RWPE1 (cell line): ENCODE data around the gene PKLR.
A peak's percentile ranks its signal among the peaks of the same experiment; 100 is the strongest.

Source experiments
- CTCF ChIA-PET: fragments of 350-600 bp; sonication (Branson Sonifier 250); formaldehyde crosslinking; extraction: SDS; loops from one replicate; lab custom pipeline; 2021; lab: Yijun Ruan, JAX
- POLR2A ChIA-PET: fragments of 400-600 bp; formaldehyde crosslinking; extraction: SDS; loops from one replicate; lab custom pipeline; 2020; ENCODE audit warnings: antibody characterized with exemption; ENCODE audit not compliant: low non-redundant PET; lab: Yijun Ruan, JAX
- DNase-seq: peaks from one replicate; pipeline ENCODE4 v3.0.0; 2012; ENCODE audit warnings: low spot score
- H3K27ac ChIP-seq: fragments of 450-650 bp; 2 replicates; pipeline ENCODE4 v1.5.1; 2017
- TF ChIP-seq, protein P1 (sequence below): fragments of 450-650 bp; conservative IDR thresholded peaks from 2 replicates; pipeline ENCODE4 v1.5.1; 2017; ENCODE audit warnings: low read depth, mild to moderate bottlenecking

PKLR gene

DNA sequence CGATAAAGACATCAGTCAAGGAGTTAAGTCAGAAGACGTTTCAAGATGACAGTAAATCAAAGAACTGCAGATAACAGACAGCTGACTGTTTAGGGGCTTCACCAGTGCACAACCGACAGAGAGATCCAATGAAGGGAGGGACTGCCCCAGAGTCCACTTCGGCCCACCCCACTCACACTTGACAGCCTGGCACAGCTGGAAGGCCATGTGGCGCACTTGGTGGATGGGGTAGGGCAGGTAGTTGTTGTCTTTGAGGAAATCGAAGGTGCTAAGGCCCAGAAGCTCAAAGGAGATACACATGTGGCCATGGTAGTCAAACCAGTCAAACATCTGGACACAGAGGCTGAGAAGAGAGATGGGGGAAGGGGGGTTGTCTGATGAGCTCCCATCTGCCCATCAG lies 34.7 kb downstream of the PKLR start:
- DNase-seq, result no peak
- ChIA-PET POLR2A (no interaction called here), CTCF (interaction anchor here (0.6 to 2.1 kb wide), 3 partner anchors 11 to 53 kb away, joined by 3 to 14 read pairs (median 4); no protein-coding TSS in a partner anchor)
- TF ChIP-seq, protein P1, sequence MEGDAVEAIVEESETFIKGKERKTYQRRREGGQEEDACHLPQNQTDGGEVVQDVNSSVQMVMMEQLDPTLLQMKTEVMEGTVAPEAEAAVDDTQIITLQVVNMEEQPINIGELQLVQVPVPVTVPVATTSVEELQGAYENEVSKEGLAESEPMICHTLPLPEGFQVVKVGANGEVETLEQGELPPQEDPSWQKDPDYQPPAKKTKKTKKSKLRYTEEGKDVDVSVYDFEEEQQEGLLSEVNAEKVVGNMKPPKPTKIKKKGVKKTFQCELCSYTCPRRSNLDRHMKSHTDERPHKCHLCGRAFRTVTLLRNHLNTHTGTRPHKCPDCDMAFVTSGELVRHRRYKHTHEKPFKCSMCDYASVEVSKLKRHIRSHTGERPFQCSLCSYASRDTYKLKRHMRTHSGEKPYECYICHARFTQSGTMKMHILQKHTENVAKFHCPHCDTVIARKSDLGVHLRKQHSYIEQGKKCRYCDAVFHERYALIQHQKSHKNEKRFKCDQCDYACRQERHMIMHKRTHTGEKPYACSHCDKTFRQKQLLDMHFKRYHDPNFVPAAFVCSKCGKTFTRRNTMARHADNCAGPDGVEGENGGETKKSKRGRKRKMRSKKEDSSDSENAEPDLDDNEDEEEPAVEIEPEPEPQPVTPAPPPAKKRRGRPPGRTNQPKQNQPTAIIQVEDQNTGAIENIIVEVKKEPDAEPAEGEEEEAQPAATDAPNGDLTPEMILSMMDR, result no peak
- H3K27ac ChIP-seq, result 0 out of 2 replicates have a peak overlapping the region, but pooled peaks have one; percentile 13

DNA sequence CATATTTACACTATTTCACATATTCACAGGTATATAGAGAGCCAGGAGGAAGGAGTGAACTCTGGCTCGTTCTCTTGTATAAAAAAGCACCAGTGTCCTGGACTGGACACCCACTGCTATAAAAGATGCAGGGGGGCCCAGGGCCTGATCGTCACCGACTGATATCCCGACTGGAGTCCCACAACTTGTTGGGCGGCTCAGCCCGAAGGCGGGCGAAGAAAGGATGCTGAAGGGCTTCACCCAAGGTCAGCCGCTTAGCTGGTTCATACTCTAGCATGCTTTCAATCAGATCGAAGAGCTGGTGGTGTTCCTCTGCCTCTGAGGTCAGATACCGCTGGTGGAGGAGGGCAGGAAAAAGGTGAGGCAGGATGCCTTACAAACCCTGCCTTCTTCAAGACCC lies 38.2 kb downstream of the PKLR start:
- TF ChIP-seq, protein P1, result no peak
- peak overlapping the region; percentile 85 for H3K27ac ChIP-seq
- POLR2A ChIA-PET, result no interaction called here
- DNase-seq, result no peak
- CTCF ChIA-PET, result interaction anchor here (0.7 kb wide), 1 partner anchor 13 kb away, joined by 4 read pairs; no protein-coding TSS in a partner anchor

DNA sequence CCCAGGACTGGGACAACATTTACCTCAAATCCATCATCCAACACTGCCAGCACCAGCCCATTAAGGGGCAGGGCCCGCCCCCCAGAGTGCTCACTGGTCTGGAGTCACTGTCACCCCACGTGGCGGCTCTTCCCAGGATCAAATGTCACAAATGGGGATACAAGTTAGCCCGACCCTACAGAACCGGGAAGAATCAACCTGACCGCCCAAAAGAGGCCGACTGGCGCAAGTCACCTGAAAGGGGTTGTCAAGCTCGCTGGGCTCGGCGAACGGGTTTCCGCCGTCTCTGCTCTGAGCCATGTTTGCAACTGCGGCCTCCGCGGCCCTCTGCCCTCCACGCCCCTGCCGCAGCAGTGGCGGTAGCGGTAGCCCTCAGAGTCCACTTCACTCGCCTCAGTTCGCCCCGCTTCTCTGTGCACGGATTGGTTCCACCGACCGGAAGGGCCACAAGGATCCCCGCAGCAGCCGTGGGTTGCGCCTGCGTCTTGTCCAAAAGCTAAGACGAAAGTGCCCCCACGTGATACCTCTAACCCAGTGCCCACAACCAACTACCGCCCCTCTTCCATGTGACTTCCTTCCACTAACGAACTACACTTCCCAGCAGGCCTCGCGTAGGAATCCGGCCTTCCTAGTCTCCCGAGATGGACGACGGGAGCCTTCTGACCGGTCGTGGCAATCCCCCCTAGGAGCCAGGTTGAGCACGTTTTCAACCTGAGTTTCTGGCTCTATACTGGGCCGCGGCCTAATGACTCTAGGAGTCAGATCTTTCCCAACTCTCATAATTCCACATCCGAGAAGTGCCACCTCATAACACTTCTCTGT lies 39.2 kb downstream of the PKLR start, which contains the start of gene SCAMP3:
TSS of gene SCAMP3 (minus strand) at position 509 of the 822 bp plus-strand sequence. CDS start at position 300, 209 bp downstream.
- ChIA-PET CTCF (interaction anchor here (2.1 kb wide), 1 partner anchor 12 kb away, joined by 14 read pairs; no protein-coding TSS in a partner anchor), POLR2A (interaction anchor here (0.8 kb wide), 1 partner anchor 11 kb away, joined by 5 read pairs; the partner anchor contains the start of gene CLK2)
- peak; percentile 99 for DNase-seq
- H3K27ac ChIP-seq, result peak within 1 kb of the TSS; percentile 85
- TF ChIP-seq, protein P1, result no peak

DNA sequence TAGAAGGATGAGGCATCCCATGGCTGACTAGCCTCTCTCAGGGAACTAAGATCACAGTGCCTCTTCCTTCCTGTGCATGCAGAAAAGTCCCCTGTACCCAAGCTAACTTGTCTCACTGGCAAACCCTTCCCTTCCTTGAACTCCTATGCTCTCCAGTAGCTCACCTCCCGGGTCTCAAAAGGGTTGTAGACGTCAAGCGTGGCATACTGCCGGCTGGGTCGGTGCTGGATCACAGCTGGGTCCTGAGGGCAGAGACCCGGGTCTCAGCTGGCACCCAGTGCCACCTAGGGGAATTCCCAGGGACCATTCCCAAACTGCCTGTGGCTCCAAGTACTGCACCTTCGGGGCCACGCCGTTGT lies 39.8 kb downstream of the PKLR start:
- CTCF ChIA-PET, result interaction anchor here (0.6 to 2.1 kb wide), 2 partner anchors 11 to 63 kb away, joined by 3 to 14 read pairs; no protein-coding TSS in a partner anchor
- TF ChIP-seq, protein P1, result no peak
- POLR2A ChIA-PET, result interaction anchor here (0.8 kb wide), 1 partner anchor 11 kb away, joined by 5 read pairs; the partner anchor contains the start of gene CLK2
- no peak for DNase-seq
- H3K27ac ChIP-seq, result peak overlapping the region; percentile 85

DNA sequence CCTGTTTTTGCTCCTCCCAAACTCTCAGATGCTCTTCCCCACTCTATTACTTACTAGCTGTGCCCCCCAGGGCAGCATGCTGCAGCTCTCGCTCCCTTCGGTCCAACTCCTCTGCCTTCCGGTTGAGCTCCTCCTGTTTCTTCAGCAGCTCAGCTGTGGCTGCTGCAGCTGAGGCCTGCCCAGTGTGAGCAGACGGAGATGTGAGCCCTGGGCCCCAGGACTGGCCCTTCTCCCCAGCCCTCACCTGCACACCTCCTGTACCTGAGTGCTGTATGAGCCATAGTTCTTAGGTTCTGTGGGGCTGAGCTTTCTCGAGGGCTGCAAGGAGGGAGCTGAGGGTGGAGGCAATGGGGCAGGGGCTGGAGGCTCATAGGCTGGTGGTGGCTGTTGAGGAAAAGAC lies 41.0 kb downstream of the PKLR start:
- peak overlapping the region; percentile 36 for H3K27ac ChIP-seq
- no peak for DNase-seq
- TF ChIP-seq, protein P1, result no peak
- POLR2A ChIA-PET, result no interaction called here
- CTCF ChIA-PET, result interaction anchor here (1.9 kb wide), 1 partner anchor 10 kb away, joined by 4 read pairs; no protein-coding TSS in a partner anchor

DNA sequence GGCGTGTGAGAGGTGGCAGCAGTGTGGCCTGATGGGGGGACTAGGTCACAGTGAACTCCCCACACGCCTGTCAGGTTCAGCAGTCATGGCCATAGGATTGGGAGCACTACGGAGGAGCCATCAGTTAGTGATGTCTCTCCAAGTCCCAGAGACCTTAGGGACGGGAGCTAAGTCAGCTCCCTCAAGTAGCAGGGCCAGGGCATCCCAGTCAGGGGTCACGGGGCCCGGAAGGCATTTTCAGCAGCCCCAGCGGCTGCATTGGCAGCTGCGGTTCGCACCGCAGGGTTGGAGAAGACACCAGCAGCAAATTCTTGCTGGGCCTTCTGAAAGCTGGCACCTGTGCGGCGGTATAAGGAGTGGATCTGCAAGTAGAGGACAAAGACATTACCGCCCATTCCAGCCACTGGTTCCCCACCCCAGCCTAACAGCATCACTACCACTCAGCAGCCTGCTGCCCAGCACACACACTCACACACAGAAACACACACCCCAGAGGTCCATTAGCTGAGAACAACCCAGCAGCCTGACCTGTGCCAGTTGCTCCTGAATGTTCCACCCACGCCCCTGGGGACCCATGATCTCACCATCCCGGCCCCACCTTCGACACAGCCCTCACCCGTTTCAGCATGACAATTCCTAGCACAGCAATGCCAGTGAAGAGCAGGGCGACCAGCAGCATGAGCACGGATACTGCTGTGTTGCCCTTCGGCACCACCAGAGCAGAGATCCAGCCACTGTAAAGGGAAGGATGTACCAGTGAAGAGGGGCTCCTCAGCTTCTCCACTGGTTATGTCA lies 45.0 kb downstream of the PKLR start:
- DNase-seq, result no peak
- peak overlapping the region; percentile 92 for H3K27ac ChIP-seq
- ChIA-PET CTCF (interaction anchor here (1.6 kb wide), 1 partner anchor 49 kb away, joined by 5 read pairs; no protein-coding TSS in a partner anchor), POLR2A (interaction anchor here (0.6 kb wide), 1 partner anchor 13 kb away, joined by 3 read pairs; no protein-coding TSS in a partner anchor)
- TF ChIP-seq, protein P1, result no peak
